NCI-H146 (cell line): ENCODE results near the gene NUP214.
"Not testable (repeated sequence)": the region's sequence is repeated elsewhere in the genome, so short reads cannot be mapped to it uniquely, and the experiment has no call there.

ENCODE experiments used
- DNase-seq: peaks from one replicate; lab custom pipeline; 2025; lab: John Stamatoyannopoulos, UW

The NUP214 gene

DNA sequence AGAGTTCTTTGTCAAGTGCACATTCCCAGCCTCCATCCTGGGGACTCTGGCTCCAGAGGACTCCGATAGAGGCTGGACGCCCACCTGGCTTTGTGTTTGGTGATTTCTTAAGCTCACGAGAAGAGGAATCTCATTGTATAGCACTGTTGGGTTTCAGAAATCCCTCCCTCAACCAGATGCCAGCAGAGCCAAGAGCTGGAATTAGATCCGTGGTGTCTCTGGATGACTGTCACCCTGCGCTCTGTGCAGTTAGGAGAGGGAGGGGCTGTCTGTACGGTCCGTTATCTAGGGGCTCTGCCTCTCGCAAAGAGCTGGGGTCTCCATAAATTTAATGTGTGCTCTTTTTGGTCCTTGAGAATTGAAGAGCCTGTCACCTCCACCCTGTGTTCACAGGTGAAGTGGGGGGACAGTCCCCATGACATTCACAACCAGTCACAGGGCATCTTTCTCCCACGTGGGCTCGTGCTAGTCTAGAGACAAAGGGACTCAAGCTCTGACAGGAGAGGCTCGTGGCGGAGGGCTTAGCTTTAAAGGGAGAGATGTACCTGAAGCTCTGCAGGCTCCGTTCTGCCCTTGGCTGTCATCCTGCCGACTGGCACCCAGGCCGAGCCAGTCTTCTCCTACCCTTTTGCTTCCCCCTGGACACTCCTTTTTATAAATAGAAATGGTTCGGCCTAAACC lies 109.6 kb downstream of the NUP214 start:
- no peak for DNase-seq

GRCh38 chr9:131235480-131235851 lies 110.1 kb downstream of the NUP214 start:
- no peak for DNase-seq

DNA sequence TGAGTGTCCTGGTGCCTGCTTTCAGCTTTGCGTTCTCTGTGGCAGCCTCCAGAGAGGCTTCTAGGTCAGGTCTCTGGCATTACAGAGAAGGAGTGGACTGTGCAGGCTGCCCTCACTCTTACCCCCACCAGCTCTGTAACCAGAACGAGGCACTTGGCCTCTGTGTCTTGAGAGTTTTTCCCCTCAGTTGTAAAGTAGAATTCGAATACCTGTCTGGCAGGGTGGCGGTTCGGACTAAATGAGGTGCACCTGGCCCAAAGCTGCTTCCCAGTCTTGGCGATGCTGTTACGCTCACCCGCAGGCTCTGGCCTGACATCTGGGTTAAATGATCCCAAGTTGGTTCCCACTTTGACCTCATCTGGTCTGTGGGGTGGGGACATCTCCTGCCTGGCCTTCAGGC lies 110.8 kb downstream of the NUP214 start:
- no peak for DNase-seq

DNA sequence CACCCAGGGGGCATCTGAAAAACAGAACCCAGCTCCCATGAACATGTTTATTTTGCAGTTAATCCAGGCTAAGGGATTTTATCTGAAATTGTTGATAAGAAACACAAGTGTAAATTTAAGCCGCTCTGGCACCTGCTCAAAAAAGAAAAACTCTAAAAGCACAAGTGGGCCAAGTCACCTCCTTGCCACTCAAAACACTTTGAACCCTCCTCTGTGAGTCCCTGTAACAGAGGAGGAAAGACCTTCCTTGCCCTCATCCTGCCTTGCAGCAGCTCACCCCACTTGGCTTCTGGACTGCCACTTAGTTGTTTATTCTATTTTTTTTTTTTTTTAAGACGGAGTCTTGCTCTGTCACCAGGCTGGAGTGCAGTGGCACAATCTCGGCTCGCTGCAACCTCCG lies 111.4 kb downstream of the NUP214 start:
- no peak for DNase-seq

GRCh38 chr9:131237291-131237690 lies 111.9 kb downstream of the NUP214 start:
- DNase-seq, result no peak

- no peak for DNase-seq
These were observed 112.6 kb downstream of the NUP214 start for GRCh38 chr9:131237931-131238401.

- DNase-seq, result no peak
These were observed 113.1 kb downstream of the NUP214 start for GRCh38 chr9:131238402-131239021.

DNA sequence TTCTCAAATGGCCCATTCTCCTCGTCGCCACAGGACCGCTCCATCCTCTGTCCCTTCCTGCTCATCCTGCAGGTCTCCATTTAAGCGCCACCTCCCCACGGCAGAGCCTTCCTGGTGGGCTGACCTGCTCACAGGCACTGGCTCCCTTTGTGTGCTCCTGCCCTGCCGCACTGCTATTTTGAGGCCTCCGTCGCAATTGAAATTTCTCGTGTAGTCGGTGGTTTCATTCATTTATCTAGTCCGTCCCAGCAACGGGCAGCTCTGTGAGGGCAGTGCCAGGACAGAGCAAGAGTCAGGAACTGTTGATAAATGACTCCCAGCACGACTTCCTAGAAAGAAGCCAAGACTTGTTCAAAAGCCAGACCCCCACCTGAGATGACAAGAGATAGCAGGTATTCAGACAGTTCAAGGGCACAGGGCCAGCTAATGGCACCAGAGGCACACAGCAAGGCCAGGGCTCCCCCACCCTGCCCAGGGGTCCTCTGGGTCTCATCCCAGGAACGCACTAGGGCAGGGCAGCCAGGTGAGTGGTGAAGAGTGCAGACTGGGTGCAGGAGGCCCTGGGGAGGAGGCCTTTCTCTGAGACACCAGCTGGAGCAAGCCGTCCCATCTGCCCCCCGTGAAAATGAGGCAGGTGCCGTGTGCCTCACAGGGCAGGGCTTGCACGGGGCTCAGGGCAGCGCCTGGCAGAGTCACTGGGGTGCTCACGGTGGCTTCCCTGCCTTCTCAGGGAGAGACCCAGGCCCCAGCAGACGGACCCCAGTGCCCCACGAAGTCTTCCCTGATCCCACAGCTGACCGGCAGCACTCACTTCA lies 114.0 kb downstream of the NUP214 start:
- no peak for DNase-seq

GRCh38 chr9:131240047-131240921 lies 114.9 kb downstream of the NUP214 start:
- no peak for DNase-seq

- DNase-seq, result not testable (repeated sequence)
These were observed 118.9 kb downstream of the NUP214 start for GRCh38 chr9:131244331-131244730.

DNA sequence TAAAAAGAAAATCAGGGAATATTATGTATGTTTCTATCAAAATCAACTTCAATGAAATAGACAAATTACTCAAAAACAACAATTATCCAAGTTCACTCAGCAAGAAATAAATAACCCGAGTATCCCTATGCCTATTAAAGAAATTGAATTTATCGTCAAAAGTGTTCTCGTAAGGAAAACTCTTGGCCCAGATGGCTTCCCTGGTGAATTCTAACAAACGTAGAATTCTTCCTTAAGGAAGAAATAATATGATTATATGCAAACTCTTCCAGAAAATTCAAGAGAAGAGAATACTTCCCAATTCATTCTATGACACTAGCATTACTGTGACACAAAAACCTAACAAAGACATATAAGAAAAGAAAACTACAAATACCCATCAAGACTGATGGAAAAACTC lies 121.2 kb downstream of the NUP214 start:
- DNase-seq, result no peak

DNA sequence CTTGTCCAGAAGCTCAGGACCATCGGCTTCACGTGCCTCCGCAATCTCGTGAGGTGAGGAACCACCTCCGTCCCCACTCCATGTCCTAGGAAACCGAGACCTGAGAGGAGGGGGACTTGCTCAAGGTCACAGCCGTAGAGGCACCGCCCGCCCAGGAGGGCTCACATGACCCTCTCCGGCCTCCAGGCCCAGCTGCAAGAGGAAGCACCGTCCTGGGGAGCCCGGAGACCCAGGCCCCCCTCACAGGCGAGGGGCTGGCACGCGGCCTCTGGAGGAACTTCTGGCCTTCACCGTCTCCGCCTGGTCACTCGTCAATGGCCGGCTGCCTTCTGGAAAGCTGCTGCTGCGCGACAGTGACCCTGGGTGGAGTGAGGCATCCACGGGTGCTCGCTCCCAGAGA lies 126.7 kb downstream of the NUP214 start:
- no peak for DNase-seq

- DNase-seq, result no peak
These were observed 128.6 kb downstream of the NUP214 start for GRCh38 chr9:131253891-131254491.

DNA sequence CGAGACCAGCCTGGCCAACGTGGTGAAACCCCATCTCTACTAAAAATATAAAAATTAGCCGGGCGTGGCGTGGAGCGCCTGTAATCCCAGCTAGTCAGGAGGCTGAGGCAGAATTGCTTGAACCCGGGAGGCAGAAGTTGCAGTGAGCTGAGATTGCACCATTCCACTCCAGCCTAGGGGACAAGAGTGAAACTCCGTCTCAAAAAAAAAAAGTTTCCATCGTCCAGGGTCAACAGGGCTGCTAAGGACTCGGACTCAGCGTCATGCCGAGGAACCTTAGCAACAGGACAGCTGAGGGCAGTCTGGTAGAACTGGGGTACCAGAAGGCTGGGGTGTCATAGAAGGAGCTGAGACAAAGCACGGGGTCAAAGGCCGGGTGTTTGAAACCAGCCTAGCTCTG lies 129.2 kb downstream of the NUP214 start:
- DNase-seq, result no peak

GRCh38 chr9:131255676-131256197 lies 130.4 kb downstream of the NUP214 start:
- DNase-seq, result no peak

GRCh38 chr9:131257266-131258025 lies 132.1 kb downstream of the NUP214 start:
- no peak for DNase-seq

GRCh38 chr9:131258186-131258585 lies 132.8 kb downstream of the NUP214 start:
- DNase-seq, result no peak

- DNase-seq, result no peak
These were observed 133.5 kb downstream of the NUP214 start for GRCh38 chr9:131258698-131259431.

- DNase-seq, result no peak
These were observed 134.1 kb downstream of the NUP214 start for GRCh38 chr9:131259432-131259898.
